HG03469 (cell line): ENCODE data around the gene SNRK.
"Not testable (repeated sequence)": the region's sequence is repeated elsewhere in the genome, so short reads cannot be mapped to it uniquely, and the experiment has no call there.

ENCODE experiments used
- ATAC-seq: cut with Tn5 transposase; IDR thresholded peaks from one replicate; pipeline ENCODE4 v1.9.1; 2021; ENCODE audit warnings: mild to moderate bottlenecking, moderate library complexity, moderate number of reproducible peaks; ENCODE audit not compliant: unreplicated experiment

SNRK gene

DNA sequence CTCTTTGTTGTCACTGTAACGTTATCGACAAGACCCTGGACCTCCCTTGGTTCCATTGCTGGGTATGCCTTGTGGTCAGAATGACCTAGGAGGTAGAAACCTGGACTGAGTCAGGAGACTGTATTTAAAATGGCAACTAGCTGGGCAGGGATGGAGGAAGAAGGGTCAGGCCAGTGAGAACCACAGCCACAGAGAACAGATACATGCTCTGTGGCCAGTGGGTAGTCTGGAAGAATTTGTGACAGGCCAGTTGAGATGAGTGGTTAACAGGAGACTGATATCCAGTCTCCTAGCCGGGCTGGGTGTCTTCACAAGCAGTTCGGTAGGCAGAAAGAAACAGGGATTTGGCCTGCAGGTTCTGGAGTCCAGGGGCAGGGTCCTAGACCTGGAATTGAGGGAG is 58.9 kb downstream of the SNRK start:
- no peak for ATAC-seq

DNA sequence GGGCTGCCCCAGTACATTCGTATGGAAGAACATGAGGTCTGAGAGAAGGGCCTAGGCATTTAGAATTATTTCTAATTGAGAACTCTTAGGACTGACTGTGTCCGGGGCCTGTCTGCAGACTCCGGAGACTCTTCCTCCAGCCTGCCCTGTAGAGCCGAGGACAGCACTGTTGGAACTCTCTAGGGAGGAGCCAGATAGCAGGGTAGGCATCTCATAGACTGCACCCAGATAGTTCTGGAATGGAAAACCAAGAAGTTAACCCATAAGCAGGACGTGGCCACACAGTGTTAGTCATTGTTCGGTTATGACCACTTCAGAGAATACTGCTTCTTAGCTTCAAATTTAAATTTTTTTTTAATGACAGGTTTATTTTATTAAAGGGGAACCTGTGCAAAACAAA is 59.5 kb downstream of the SNRK start:
- no peak for ATAC-seq

GRCh38 chr3:43346978-43347749 is 60.8 kb downstream of the SNRK start:
- no peak for ATAC-seq

DNA sequence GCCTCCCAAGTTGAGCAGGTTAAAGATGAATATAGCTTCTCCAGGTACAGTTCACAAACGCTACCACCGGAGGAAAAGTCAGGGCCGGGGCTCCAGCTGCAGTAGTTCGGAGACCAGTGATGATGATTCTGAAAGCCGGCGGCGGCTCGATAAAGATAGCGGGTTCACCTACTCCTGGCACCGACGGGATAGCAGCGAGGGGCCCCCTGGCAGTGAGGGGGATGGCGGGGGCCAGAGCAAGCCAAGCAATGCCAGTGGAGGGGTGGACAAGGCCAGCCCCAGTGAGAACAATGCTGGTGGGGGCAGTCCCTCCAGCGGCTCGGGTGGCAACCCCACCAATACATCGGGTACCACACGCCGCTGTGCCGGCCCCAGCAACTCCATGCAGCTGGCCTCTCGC is 61.4 kb downstream of the SNRK start:
- no peak for ATAC-seq

DNA sequence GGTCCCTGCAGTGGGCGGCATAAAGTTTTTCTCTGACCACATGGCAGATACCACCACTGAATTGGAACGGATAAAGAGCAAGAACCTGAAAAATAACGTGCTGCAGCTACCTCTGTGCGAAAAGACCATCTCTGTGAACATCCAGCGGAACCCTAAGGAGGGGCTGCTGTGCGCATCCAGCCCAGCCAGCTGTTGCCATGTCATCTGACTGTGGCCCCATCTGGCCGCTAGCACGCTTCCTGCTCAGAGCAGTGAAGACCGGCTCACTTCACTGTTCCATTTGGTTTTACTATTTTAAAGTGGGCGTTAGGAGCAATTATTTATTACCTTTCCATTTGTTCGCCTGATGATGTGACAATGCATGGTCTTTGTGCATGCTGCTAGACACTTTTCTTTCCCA is 62.0 kb downstream of the SNRK start:
- no peak for ATAC-seq

DNA sequence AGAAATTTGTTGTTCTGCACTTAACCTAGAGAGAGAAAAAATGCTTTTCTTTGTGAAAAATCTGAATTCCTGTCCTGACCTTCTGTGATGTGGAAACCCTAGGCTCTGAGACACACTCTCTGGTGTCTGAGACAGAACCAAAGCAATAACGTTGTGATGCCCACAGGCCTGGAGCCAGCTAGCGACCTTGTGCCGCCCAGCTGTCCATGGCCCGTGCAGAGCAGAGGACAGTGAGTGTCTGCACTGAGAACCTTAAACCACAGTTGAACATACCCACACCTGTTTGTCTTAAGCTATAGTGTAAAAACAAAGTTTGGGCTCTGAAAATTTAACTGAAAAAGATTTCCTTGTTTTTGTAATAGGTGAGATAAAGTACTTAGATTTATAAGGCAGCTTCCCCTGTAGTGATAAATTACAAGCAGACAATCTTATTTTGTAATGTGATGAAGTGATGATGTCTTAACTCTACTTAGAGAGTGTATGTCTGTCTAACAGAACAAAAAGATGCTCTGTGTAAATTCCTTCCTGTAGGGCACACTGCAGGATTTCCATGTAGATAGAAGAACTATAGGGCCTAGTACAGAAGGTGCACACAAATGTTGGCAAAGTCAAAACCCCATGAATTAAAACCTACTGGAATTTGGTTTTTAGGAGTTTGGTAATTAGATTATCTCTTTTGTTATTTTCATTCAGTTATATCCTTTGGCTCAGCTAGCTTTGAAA is 62.7 kb downstream of the SNRK start:
- no peak for ATAC-seq

DNA sequence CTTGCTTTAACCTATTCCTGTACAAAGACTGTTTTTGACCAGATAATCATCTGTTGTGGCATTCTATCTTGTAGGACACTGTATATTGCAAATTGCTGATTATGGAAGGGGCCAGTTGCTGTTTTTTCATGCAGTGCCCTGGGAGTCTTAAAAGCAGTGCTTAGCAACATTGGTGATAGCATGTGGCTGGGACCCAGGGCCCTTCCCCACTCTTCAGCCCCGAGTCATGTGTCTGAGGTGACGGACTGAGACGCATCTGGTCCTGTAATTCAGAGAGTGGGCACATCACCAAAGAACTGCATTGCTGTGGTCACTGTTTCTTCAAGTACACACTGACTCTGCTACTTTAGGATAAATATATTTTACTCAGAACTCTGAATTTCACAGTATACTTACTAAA is 63.4 kb downstream of the SNRK start:
- ATAC-seq: no peak

- ATAC-seq: no peak
Observed at GRCh38 chr3:43353393-43353792, 67.1 kb downstream of the SNRK start.

DNA sequence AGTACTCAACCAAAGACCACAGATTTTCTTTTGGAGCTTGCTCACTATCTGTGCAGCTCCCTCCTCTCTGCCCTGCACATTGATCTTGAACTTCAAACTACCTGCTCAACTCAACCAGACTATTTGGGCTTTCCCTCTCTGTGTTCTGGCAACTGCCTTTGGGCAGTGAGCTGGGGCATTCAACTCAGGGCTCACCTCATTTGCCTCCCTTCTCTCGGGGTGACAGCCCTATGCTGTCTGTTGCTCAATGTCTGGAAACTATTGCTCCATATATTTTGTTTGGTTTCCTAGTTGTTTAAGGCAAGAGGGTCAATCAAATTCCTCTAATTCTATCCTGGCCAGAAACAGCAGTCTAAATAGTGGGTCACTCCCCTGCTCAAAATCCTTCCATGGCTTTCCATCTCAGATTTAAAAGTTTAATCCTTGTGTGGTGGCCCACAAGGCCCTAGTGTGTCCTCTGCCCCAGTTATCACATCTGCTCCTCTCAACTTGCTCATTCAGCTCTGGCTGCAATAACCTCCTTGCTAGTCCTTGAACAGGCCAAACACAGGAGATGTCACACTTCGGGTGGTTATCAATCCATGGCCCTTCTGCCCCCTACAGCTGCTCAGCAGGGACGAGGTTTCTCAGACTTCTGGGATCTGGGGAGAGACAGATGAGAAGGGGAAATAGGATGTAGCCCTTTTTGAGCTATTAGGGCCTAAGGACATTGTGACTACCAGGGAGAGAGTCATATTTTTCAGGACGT is 67.8 kb downstream of the SNRK start:
- ATAC-seq: no peak

DNA sequence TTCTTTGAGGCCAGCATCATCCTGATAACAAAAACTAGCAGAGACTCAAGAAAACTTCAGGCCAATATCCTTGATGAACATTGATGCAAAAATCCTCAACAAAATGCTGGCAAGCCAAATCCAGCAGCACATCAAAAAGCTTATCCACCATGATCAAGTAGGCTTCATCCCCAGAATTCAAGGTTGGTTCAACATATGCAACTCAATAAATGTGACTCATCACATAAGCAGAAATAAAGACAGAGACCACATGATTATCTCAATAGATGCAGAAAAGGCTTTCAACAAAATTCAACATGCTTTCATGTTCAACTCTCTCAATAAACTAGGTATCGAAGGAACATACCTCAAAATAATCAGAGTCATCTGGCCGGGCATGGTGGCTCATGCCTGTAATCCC is 69.7 kb downstream of the SNRK start:
- not testable (repeated sequence) for ATAC-seq

DNA sequence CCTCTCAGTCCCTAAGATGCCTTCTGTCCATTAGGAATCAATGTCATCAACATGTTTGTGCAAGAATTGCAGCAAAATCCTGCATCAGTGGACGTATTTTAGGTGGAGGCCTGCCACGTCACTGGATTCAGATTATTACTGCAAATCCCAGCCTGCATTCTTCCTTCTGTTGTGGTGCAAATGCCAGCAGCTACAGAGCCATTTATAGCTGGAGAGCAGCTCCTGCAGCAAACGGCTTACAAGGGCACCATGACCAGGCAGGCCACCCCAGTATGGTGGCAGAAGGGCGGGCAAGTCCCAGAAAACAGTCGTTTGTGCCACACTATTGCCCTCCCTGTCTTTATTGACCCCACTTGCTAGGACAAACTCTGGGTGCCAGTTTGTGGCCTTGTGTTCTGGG is 74.7 kb downstream of the SNRK start:
- no peak for ATAC-seq

DNA sequence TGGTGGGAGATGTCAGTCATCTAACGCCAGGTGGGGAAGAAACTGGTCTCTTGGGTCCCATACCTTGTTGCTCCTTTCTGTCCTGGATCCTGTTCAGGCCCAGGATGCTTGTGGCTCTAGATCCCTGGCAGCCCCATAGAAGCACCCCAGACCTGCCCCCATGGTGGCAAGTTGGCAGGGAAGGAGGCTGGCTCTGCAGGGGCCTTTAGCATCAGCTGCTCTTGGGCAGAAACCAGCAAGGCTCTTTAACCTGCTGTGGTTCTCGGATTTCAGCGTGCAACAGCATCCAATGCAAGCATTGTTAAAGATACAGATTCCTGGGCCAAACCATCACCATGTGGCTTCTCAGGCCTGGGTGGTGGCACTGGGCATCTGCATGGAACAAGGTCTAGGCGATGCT is 75.8 kb downstream of the SNRK start:
- ATAC-seq: no peak

- ATAC-seq: no peak
Observed at GRCh38 chr3:43362961-43363360, 76.6 kb downstream of the SNRK start.

GRCh38 chr3:43363621-43364266 is 77.4 kb downstream of the SNRK start:
- ATAC-seq: no peak

DNA sequence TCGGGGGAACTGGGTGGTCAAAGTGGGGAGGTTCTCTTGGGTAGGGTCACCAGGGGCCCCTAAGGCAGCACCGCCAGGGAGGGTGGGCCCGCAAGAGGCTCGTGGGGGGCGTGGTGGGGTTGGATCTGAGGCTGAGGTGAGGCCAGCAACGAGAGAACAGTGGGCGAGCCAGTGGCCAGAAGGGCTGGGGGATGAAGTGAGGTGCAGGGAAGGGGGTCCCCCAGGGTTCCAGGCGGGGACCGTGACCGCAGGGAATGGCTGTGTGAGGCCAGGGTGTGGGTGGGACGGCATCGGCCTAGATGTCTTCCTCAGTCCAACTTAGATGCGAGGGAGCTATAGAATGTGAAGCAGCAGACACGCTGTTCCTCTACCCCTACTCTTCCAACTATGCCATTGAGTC is 78.2 kb downstream of the SNRK start:
- ATAC-seq: no peak

- ATAC-seq: no peak
Observed at GRCh38 chr3:43364926-43365325, 78.6 kb downstream of the SNRK start.

DNA sequence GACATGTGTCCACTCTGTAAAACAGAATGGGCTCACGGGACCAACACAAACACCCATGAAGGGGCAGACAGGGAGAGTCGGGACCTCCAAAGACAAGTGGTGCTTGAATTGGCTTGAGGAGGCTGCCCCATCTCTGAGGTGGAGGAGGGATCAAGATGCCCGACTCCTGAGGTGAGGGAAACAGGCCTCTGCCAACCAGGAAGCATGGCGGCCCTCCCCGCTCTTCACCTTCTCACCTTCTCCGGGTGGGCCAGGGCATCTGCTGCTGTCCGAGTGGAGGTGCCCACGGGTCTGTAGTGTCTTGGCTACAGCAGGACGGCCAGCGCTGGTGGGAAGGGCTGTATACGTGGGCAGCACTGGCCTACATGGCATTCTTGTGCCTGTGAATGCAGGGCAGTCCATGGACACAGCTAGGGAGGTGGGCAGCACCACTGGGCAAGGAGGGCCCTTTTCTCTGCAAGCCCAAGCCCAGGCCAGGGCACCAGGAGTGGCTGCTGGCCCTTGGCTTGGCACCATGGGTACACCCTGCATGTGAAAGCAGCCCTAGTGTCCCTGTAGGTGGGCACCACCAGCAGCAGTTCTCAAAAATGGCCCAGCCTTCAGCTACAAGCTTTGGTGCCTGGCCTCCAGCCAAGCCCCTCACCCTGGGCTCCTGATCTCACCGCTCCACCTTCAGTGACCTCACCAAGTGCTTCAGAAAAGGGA is 79.4 kb downstream of the SNRK start:
- ATAC-seq: no peak

DNA sequence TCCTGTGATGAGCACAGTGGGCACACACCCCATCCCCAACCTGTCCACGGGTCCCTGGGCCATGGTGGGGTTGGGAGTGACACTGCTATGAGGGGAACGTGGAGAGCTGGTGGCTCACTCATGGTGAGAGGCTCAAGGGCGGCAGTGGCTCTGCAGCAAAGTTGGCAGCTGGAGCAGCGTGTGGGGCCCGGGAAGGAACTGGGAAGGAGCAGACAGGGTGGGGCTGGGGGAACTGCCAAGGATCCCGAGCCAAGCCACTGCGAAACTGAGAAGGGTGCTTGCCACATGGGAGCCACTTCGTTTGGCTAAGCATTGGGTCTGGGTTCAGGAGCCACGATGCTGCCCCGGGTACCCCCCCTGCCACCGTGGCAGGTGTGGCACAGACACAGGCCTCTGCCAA is 80.1 kb downstream of the SNRK start:
- no peak for ATAC-seq

DNA sequence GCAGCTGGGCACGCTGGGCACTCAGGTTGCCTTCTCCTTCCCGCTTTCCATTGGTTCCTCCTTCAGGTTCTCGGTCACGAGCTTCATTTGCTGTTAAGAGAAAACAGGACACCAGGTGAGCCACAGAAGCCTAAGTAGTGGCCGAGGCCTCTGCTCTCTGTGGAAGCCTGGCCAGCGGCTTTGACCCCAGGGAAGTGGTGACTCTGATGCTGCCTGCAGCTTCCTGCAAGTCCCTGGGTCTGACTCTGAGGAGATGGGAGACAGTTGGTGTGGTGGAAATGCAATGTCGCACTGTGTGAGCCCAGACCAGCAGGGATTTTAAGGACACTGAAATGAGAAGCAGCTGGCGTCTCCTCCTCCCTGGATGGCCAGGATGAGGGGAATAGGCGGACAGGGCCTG is 80.5 kb downstream of the SNRK start:
- ATAC-seq: no peak

DNA sequence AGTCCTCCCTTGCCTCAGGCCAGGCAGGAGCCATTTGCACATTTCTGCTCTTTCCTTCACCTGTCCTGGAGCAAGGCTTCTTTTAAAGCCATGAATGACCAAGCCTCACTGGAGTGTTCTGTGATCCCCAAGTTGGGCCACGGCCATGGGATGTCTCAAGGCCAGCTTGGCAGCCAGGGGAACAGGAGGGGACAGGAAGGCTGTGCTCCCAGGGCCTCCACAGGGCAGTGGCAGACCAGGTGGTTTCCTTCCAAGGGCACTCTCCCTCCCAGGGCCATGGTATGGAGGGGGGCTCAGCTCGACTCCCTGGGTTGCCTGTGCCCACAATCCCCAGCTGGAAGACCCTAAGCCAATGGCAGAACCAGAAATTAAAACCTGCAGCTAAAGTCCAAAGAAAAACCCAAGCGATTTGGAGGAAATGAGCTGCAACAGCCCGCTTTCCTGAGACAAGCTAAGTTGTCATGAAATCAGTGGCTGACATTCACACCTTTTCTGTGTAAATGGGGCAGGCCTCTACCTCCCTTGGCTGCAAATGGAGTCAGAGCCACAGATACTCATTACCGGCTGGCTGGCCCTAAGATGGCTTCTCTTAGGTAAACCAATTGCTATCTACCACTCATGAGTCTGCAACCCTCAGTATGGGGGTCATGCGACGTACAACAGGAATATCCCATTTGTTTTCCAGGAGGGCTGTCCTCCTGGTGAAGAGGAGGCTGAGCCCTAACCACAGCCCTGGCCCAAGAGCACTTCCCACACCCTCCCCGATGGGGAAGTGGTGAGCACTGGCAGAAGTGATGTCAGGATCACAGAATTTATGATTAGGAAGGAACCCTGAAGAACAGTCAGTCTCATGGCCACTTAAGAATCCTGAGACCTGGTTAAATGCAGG is 83.3 kb downstream of the SNRK start:
- ATAC-seq: no peak
